Fibroblast of lung (primary cell): ENCODE data around the gene TTC17. TPM values are rescaled to one million over a fixed set of nuclear protein-coding genes. Genes with fewer than 3 reads are reported as not detected.

ENCODE experiments used
- DNase-seq, 2 donors: peaks; one replicate each; pipeline versions ENCODE4 v3.0.0 to v3.0.0-alpha.2; 2010; ENCODE audit warnings: low read depth in 2 of 2
- H2AFZ ChIP-seq: 2 replicates; pipeline ENCODE4 v1.5.1; 2012; ENCODE audit warnings: low read length, control low read depth, inconsistent platforms
- H3K27ac ChIP-seq: 2 replicates; pipeline ENCODE4 v1.5.1; 2011; ENCODE audit warnings: low read length, control low read depth; ENCODE audit not compliant: insufficient read depth
- H3K27me3 ChIP-seq: 2 replicates; pipeline ENCODE4 v1.5.1; 2011; ENCODE audit warnings: mild to moderate bottlenecking, low read length; ENCODE audit not compliant: control insufficient read depth, insufficient read depth
- H3K36me3 ChIP-seq: 2 replicates; pipeline ENCODE4 v1.5.1; 2011; ENCODE audit warnings: low read length; ENCODE audit not compliant: control insufficient read depth, insufficient read depth
- H3K4me1 ChIP-seq: 2 replicates; pipeline ENCODE4 v1.5.1; 2011; ENCODE audit warnings: low read length; ENCODE audit not compliant: control insufficient read depth, insufficient read depth; ENCODE audit errors: extremely low read depth
- H3K4me2 ChIP-seq: 2 replicates; pipeline ENCODE4 v1.5.1; 2011; ENCODE audit warnings: low read length, control low read depth; ENCODE audit not compliant: insufficient read depth; ENCODE audit errors: extremely low read depth
- H3K4me3 ChIP-seq, 4 experiments: fragments of 200-600 bp in 1 of 4; sonication (generic) in 1 of 4; replicated peaks in 1 of 4; 2 replicates each; pipeline ENCODE4 v1.5.1; 2011 to 2016; ENCODE audit warnings: low read length in 4 of 4, low read depth in 3 of 4, mild to moderate bottlenecking in 3 of 4, control low read depth in 2 of 4, inconsistent platforms in 1 of 4, mixed read lengths in 1 of 4; ENCODE audit not compliant: insufficient read depth in 1 of 4; ENCODE audit errors: control extremely low read depth in 1 of 4
- H3K79me2 ChIP-seq: 2 replicates; pipeline ENCODE4 v1.5.1; 2012; ENCODE audit warnings: mild to moderate bottlenecking, low read length, inconsistent platforms; ENCODE audit not compliant: control insufficient read depth, insufficient read depth
- H3K9ac ChIP-seq: 2 replicates; pipeline ENCODE4 v1.5.1; 2011; ENCODE audit warnings: mild to moderate bottlenecking, low read length, control low read depth; ENCODE audit not compliant: insufficient read depth
- H3K9me3 ChIP-seq: 2 replicates; pipeline ENCODE4 v1.5.1; 2012; ENCODE audit warnings: low read depth, low read length; ENCODE audit not compliant: control insufficient read depth, insufficient read depth
- H4K20me1 ChIP-seq: 2 replicates; pipeline ENCODE4 v1.5.1; 2011; ENCODE audit warnings: low read length; ENCODE audit not compliant: control insufficient read depth, insufficient read depth; ENCODE audit errors: extremely low read depth
- EZH2 ChIP-seq: IDR thresholded peaks from 2 replicates; pipeline ENCODE4 v1.5.1; 2012; ENCODE audit warnings: low read length, control low read depth, mild to moderate bottlenecking; ENCODE audit errors: missing control alignments
- polyA plus RNA-seq, 2 donors: library from polyadenylated mRNA; depleted of rRNA in 1 of 2; stranded (reverse) in 1 of 2; unstranded in 1 of 2; fragments of >200 nt; gene quantifications; 2 replicates each; pipeline ENCODE4 v1.2.1, GENCODE V29; 2011 to 2012; ENCODE audit warnings: missing spikeins in 1 of 2
- total RNA-seq: library from RNA; depleted of rRNA; stranded (reverse); fragments of >200 nt; gene quantifications from 2 replicates; pipeline ENCODE4 v1.2.1, GENCODE V29; 2014
- TF ChIP-seq, protein P1 (sequence below), 2 donors: IDR thresholded peaks in 1 of 2; conservative IDR thresholded peaks in 1 of 2; 1 replicate in 1 of 2; 2 replicates in 1 of 2; pipeline ENCODE4 v1.5.1; 2011 to 2012; ENCODE audit warnings: low read length in 2 of 2, control low read depth in 1 of 2, inconsistent platforms in 1 of 2, low read depth in 1 of 2, mild to moderate bottlenecking in 1 of 2

The TTC17 gene
- total and polyA plus RNA-seq, 2 donors (not counting 1 experiment from before 2014, with no cell fraction given) = 72.3 to 129 TPM

DNA sequence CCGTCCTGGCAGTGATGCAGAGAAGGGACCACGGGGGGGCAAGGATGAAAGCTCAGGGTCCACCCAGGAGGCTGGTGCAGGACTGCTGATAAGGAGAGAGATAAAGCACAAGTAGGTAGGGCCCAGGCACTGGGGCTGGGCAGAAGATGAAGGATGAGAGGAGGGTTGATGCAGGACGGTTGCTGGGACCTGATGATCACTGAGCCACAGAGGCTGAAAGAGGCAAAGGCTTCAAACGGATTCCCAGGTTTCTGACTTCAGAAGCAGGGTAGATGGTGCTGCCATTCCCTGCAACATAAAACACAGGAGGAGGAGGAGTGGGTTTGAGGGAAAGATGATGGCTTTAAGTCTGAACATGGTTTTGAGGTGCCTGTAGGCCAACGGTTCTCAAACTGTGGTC, 148.5 kb downstream of the TTC17 start:
- H3K9me3 ChIP-seq = no peaks in the 10 kb centered on the region
- no peaks in the 10 kb centered on the region for H4K20me1 ChIP-seq
- no peak for DNase-seq
- TF ChIP-seq, protein P1, sequence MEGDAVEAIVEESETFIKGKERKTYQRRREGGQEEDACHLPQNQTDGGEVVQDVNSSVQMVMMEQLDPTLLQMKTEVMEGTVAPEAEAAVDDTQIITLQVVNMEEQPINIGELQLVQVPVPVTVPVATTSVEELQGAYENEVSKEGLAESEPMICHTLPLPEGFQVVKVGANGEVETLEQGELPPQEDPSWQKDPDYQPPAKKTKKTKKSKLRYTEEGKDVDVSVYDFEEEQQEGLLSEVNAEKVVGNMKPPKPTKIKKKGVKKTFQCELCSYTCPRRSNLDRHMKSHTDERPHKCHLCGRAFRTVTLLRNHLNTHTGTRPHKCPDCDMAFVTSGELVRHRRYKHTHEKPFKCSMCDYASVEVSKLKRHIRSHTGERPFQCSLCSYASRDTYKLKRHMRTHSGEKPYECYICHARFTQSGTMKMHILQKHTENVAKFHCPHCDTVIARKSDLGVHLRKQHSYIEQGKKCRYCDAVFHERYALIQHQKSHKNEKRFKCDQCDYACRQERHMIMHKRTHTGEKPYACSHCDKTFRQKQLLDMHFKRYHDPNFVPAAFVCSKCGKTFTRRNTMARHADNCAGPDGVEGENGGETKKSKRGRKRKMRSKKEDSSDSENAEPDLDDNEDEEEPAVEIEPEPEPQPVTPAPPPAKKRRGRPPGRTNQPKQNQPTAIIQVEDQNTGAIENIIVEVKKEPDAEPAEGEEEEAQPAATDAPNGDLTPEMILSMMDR (conservative IDR thresholded peaks at IDR 0.05 in 1 of 2, IDR thresholded peaks at IDR 0.05 in 1 of 2; ENCODE audit: low read depth in 1 of 2, low read length in 2 of 2) = no peak
- no peak for TF ChIP-seq EZH2
- no peak overlapping the region for H2AFZ ChIP-seq
- H3K4me1 ChIP-seq = no peaks in the 10 kb centered on the region
- H3K27me3 ChIP-seq = no peaks in the 10 kb centered on the region
- no peak overlapping the region for H3K9ac ChIP-seq
- no peak overlapping the region for H3K4me3 ChIP-seq
- H3K4me2 ChIP-seq = no peak overlapping the region
- no peak overlapping the region for H3K27ac ChIP-seq
- H3K79me2 ChIP-seq = no peaks in the 10 kb centered on the region
- no peaks in the 10 kb centered on the region for H3K36me3 ChIP-seq

DNA sequence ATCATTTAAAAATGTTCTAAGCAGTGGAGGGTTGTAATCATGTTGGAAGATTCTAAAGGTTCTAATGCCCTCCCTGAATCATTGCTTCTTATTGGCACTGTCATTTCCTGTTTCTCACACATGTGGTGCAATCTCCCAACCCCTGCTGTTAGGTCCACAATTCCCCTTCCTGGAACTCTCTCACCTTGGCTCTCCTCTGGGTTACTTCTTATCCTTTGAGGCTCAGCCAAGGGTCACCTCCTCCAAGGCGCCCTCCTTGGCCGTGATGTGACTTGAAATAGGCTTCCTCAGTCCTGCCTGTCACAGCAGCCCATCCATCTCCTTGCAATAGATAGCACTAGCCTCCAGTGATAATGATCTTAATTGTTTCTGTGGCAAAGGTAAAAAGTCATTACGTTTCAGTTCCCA, 149.8 kb downstream of the TTC17 start:
- no peak overlapping the region for H3K27ac ChIP-seq
- H3K9ac ChIP-seq = no peak overlapping the region
- H3K79me2 ChIP-seq = no peaks in the 10 kb centered on the region
- peak; percentile 2 to 51 for DNase-seq
- no peak overlapping the region for H3K4me3 ChIP-seq
- no peaks in the 10 kb centered on the region for H3K27me3 ChIP-seq
- H2AFZ ChIP-seq = no peak overlapping the region
- no peaks in the 10 kb centered on the region for H3K9me3 ChIP-seq
- no peak for TF ChIP-seq EZH2
- TF ChIP-seq, protein P1 (conservative IDR thresholded peaks at IDR 0.05 in 1 of 2, IDR thresholded peaks at IDR 0.05 in 1 of 2; ENCODE audit: low read depth in 1 of 2, low read length in 2 of 2) = no peak
- H3K36me3 ChIP-seq = no peaks in the 10 kb centered on the region
- H4K20me1 ChIP-seq = no peaks in the 10 kb centered on the region
- H3K4me1 ChIP-seq = no peaks in the 10 kb centered on the region
- H3K4me2 ChIP-seq = no peak overlapping the region

DNA sequence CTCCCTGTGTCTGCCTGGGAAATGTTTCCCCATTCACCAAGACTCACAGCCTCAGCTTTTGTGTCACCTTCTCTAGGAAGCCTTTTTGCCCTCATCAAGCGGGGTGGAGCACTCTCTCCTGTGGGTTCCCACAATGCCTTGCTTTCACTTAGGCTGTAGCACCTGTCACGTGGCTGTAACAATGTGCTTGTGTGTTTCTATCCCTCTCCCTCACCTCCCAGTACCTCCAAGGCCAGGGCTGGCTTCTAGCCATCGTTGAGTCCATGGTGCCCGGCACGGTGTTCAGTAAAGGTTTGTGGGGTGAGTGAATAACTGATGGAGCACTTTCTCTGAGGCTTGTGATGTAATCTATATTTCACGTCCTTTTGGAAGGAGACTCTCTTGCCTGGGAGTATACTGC, 153.2 kb downstream of the TTC17 start:
- Histone ChIP-seq H3K36me3 (no peaks in the 10 kb centered on the region), H4K20me1 (no peaks in the 10 kb centered on the region), H3K27ac (no peak overlapping the region), H3K9ac (no peak overlapping the region), H3K9me3 (no peaks in the 10 kb centered on the region), H3K4me1 (no peaks in the 10 kb centered on the region), H3K27me3 (no peaks in the 10 kb centered on the region), H3K79me2 (no peaks in the 10 kb centered on the region), H3K4me2 (no peak overlapping the region), H2AFZ (no peak overlapping the region), H3K4me3 (no peak overlapping the region)
- no peak for DNase-seq
- no peak for TF ChIP-seq EZH2
- TF ChIP-seq, protein P1 (conservative IDR thresholded peaks at IDR 0.05 in 1 of 2, IDR thresholded peaks at IDR 0.05 in 1 of 2; ENCODE audit: low read depth in 1 of 2, low read length in 2 of 2) = no peak
